ENCODE data around the gene STAG1. TPM values are rescaled to one million over a fixed set of nuclear protein-coding genes. Genes with fewer than 3 reads are reported as not detected.
A peak's percentile ranks its signal among the peaks of the same experiment; 100 is the strongest.

STAG1 gene
- total RNA-seq, 1 experiment from 2014 or later: 43.7 TPM

GRCh38 chr3:136734382-136735070 is 17.7 kb downstream of the STAG1 start:
- Histone ChIP-seq H3K36me3 (ENCODE audit: control insufficient read depth, insufficient read depth, low read length) (no peaks in the 10 kb centered on the region), H3K27ac (ENCODE audit: low read length) (no peak overlapping the region), H3K4me3 (ENCODE audit: low read depth in 2 of 2, low read length in 2 of 2) (no peak overlapping the region), H3K4me1 (ENCODE audit: control insufficient read depth, insufficient read depth, low read length) (peaks cover 21% of the 10 kb centered on the region), H3K27me3 (ENCODE audit: control insufficient read depth, insufficient read depth, low read length) (no peaks in the 10 kb centered on the region), H3K9me3 (ENCODE audit: control insufficient read depth, insufficient read depth, low read depth, low read length) (no peaks in the 10 kb centered on the region)
- intact Hi-C loops (cut with micrococcal nuclease; ENCODE audit: unreplicated experiment): no loop called here
- TF ChIP-seq REST (IDR thresholded peaks at IDR 0.05; ENCODE audit: insufficient read depth in 1 of 2, low read depth in 2 of 2, low read length in 1 of 2) (no peak), TCF7L2 (IDR thresholded peaks at IDR 0.05; ENCODE audit: low read depth, low read length) (no peak), SIN3A (IDR thresholded peaks at IDR 0.05; ENCODE audit: borderline replicate concordance, insufficient read depth, low read depth, low read length) (no peak), POLR2AphosphoS5 (IDR thresholded peaks at IDR 0.05; ENCODE audit: low read depth, low read length) (no peak), CTCF (IDR thresholded peaks at IDR 0.05) (no peak)
- POLR2A ChIA-PET: no interaction called here
- BruUV-seq (replicated peaks): TSS peak; percentile 16
- in situ Hi-C loops (cut with HindIII; ENCODE audit: low pct_unique_long_range_greater_than_20kb, low sequenced_read_pairs): no loop called here
- no peak for DNase-seq (ENCODE audit: low read depth, low spot score)
- ATAC-seq: 0 out of 2 replicates have a peak, but pooled peaks have one; percentile 51
- CTCF ChIA-PET: interaction anchor here (0.7 kb wide), 1 partner anchor 18 kb away, joined by 3 read pairs; no protein-coding TSS in a partner anchor

- CTCF ChIA-PET: interaction anchor here (0.7 kb wide), 1 partner anchor 342 kb away, joined by 9 read pairs; no protein-coding TSS in a partner anchor
- POLR2A ChIA-PET: no interaction called here
- Histone ChIP-seq H3K4me3 (ENCODE audit: low read depth in 2 of 2, low read length in 2 of 2) (no peak overlapping the region), H3K27ac (ENCODE audit: low read length) (no peak overlapping the region), H3K4me1 (ENCODE audit: control insufficient read depth, insufficient read depth, low read length) (peaks cover 24% of the 10 kb centered on the region), H3K36me3 (ENCODE audit: control insufficient read depth, insufficient read depth, low read length) (no peaks in the 10 kb centered on the region), H3K27me3 (ENCODE audit: control insufficient read depth, insufficient read depth, low read length) (no peaks in the 10 kb centered on the region), H3K9me3 (ENCODE audit: control insufficient read depth, insufficient read depth, low read depth, low read length) (no peaks in the 10 kb centered on the region)
- no peak for DNase-seq (ENCODE audit: low read depth, low spot score)
- intact Hi-C loops (cut with micrococcal nuclease; ENCODE audit: unreplicated experiment) (no loop called here), in situ Hi-C loops (cut with HindIII; ENCODE audit: low pct_unique_long_range_greater_than_20kb, low sequenced_read_pairs) (no loop called here)
- no TSS peak for BruUV-seq (replicated peaks)
- TF ChIP-seq POLR2AphosphoS5 (IDR thresholded peaks at IDR 0.05; ENCODE audit: low read depth, low read length): no peak
- no peak for TF ChIP-seq REST (IDR thresholded peaks at IDR 0.05; ENCODE audit: insufficient read depth in 1 of 2, low read depth in 2 of 2, low read length in 1 of 2)
- TF ChIP-seq SIN3A (IDR thresholded peaks at IDR 0.05; ENCODE audit: borderline replicate concordance, insufficient read depth, low read depth, low read length): no peak
- no peak for TF ChIP-seq CTCF (IDR thresholded peaks at IDR 0.05)
- no peak for TF ChIP-seq TCF7L2 (IDR thresholded peaks at IDR 0.05; ENCODE audit: low read depth, low read length)
- ATAC-seq: no peak
Measured at GRCh38 chr3:136733317-136733833, 18.8 kb downstream of the STAG1 start.

Data from Panc1 (cell line).